ENCODE measurements around the gene TSHZ3.

DNA sequence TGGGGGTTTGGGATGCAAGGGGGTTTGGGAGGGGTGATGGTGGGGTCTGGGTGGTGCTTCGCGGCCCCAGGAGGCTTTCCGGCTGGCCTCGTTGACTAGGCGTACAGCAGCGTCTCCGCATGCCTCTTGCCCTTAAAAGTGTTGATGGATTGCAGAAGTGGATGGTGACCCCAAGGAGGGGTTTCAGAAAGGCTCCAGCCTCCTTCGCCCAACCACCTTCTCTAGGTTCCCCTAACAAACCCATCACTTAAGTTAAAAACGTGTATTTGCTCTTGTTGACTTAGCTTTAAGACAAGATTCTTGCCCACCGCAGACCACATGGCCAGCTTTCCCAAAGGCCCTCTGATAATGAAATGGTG, 8.1 kb upstream of the TSHZ3 start:
- TF ChIP-seq FOXK2 (IDR thresholded peaks at IDR 0.05) (no peak), ARNT (IDR thresholded peaks at IDR 0.05) (no peak), BHLHE40 (IDR thresholded peaks at IDR 0.05; ENCODE audit: borderline replicate concordance) (no peak), LEF1 (IDR thresholded peaks at IDR 0.05; ENCODE audit: borderline replicate concordance) (no peak), TARDBP (IDR thresholded peaks at IDR 0.05) (no peak), ELF4 (IDR thresholded peaks at IDR 0.05) (no peak), L3MBTL2 (conservative IDR thresholded peaks at IDR 0.05) (no peak), CTBP1 (IDR thresholded peaks at IDR 0.05; ENCODE audit: borderline replicate concordance) (no peak), HDGF (IDR thresholded peaks at IDR 0.05; ENCODE audit: borderline replicate concordance) (no peak), FOXA1 (IDR thresholded peaks at IDR 0.05) (no peak), SUZ12 (IDR thresholded peaks at IDR 0.05) (no peak)
- TF ChIP-seq, protein P1, sequence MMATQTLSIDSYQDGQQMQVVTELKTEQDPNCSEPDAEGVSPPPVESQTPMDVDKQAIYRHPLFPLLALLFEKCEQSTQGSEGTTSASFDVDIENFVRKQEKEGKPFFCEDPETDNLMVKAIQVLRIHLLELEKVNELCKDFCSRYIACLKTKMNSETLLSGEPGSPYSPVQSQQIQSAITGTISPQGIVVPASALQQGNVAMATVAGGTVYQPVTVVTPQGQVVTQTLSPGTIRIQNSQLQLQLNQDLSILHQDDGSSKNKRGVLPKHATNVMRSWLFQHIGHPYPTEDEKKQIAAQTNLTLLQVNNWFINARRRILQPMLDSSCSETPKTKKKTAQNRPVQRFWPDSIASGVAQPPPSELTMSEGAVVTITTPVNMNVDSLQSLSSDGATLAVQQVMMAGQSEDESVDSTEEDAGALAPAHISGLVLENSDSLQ (IDR thresholded peaks at IDR 0.05) = no peak

Measured in HEK293T (cell line).